GM18870 (cell line): ENCODE measurements around the gene PCSK1N.

Experiments
- ATAC-seq: cut with Tn5 transposase; IDR thresholded peaks from one replicate; pipeline ENCODE4 v1.9.1; 2021; ENCODE audit warnings: moderate library complexity; ENCODE audit not compliant: unreplicated experiment

Gene PCSK1N

GRCh38 chrX:48791063-48791820 is 44.2 kb downstream of the PCSK1N start:
- ATAC-seq: no peak

- no peak for ATAC-seq
Measured at GRCh38 chrX:48790477-48790876, 44.9 kb downstream of the PCSK1N start.

- ATAC-seq: no peak
Measured at GRCh38 chrX:48789366-48790220, 45.8 kb downstream of the PCSK1N start.

- no peak for ATAC-seq
Measured at GRCh38 chrX:48787505-48788443, 47.6 kb downstream of the PCSK1N start.

- no peak for ATAC-seq
Measured at GRCh38 chrX:48786825-48787504, 48.4 kb downstream of the PCSK1N start.

GRCh38 chrX:48786341-48786800 is 49.0 kb downstream of the PCSK1N start, which contains the start of gene GATA1:
TSS of gene GATA1 (plus strand) at chrX:48786590. CDS start at chrX:48791110, 4,520 bp downstream.
- ATAC-seq: no peak

GRCh38 chrX:48785540-48786214 is 49.7 kb downstream of the PCSK1N start:
- no peak for ATAC-seq

GRCh38 chrX:48785186-48785539 is 50.2 kb downstream of the PCSK1N start:
- no peak for ATAC-seq

GRCh38 chrX:48784726-48785125 is 50.7 kb downstream of the PCSK1N start:
- no peak for ATAC-seq

- ATAC-seq: no peak
Measured at GRCh38 chrX:48782795-48783194, 52.6 kb downstream of the PCSK1N start.

GRCh38 chrX:48782216-48782615 is 53.2 kb downstream of the PCSK1N start:
- no peak for ATAC-seq

- ATAC-seq: no peak
Measured at GRCh38 chrX:48781705-48782104, 53.7 kb downstream of the PCSK1N start.
